Ramos (cell line): ENCODE measurements around the gene SAMD10.

ENCODE experiments used
- in situ Hi-C: fragments of 300-500 bp; cut with MboI; formaldehyde crosslinking; loops from one replicate; pipeline ENCODE4 v1.14.3; 2022; ENCODE audit warnings: low sequenced_read_pairs; ENCODE audit not compliant: unreplicated experiment

The SAMD10 gene

GRCh38 chr20:63958471-63958870 lies 21.0 kb downstream of the SAMD10 start:
- in situ Hi-C loops: no loop called here

- in situ Hi-C loops: no loop called here
Measured at GRCh38 chr20:63957690-63958441, 21.6 kb downstream of the SAMD10 start.

- in situ Hi-C loops: no loop called here
Measured at GRCh38 chr20:63957004-63957689, 22.3 kb downstream of the SAMD10 start.

GRCh38 chr20:63956664-63957003 lies 22.8 kb downstream of the SAMD10 start:
- in situ Hi-C loops: no loop called here

- in situ Hi-C loops: no loop called here
Measured at GRCh38 chr20:63955827-63956663, 23.4 kb downstream of the SAMD10 start, which contains the start of gene UCKL1. Gene UCKL1, minus strand, starts transcription at chr20:63956416. Its CDS starts 44 bp downstream, at chr20:63956372.

- in situ Hi-C loops: no loop called here
Measured at GRCh38 chr20:63955281-63955826, 24.1 kb downstream of the SAMD10 start.

- in situ Hi-C loops: no loop called here
Measured at GRCh38 chr20:63953764-63954429, 25.5 kb downstream of the SAMD10 start.

GRCh38 chr20:63952769-63953168 lies 26.7 kb downstream of the SAMD10 start:
- in situ Hi-C loops: no loop called here

- in situ Hi-C loops: no loop called here
Measured at GRCh38 chr20:63952210-63952535, 27.3 kb downstream of the SAMD10 start.

- in situ Hi-C loops: no loop called here
Measured at GRCh38 chr20:63951398-63952209, 27.8 kb downstream of the SAMD10 start.

GRCh38 chr20:63950701-63951397 lies 28.6 kb downstream of the SAMD10 start:
- in situ Hi-C loops: no loop called here

GRCh38 chr20:63947638-63948456 lies 31.6 kb downstream of the SAMD10 start:
- in situ Hi-C loops: no loop called here

GRCh38 chr20:63946986-63947637 lies 32.3 kb downstream of the SAMD10 start:
- in situ Hi-C loops: no loop called here

- in situ Hi-C loops: no loop called here
Measured at GRCh38 chr20:63945921-63946920, 33.2 kb downstream of the SAMD10 start.

- in situ Hi-C loops: no loop called here
Measured at GRCh38 chr20:63945031-63945658, 34.3 kb downstream of the SAMD10 start.
